GM18951 (cell line): ENCODE measurements around the gene GOLGA6L1.
"Not testable (repeated sequence)": the region's sequence is repeated elsewhere in the genome, so short reads cannot be mapped to it uniquely, and the experiment has no call there.

Source experiments
- POLR2A ChIP-seq: IDR thresholded peaks from 4 replicates; pipeline ENCODE4 v1.6.1; 2011; ENCODE audit warnings: mild to moderate bottlenecking; ENCODE audit not compliant: insufficient read length, insufficient read depth; ENCODE audit errors: extremely low read depth
- in situ Hi-C: fragments of 300-500 bp; cut with MboI; formaldehyde crosslinking; loops from one replicate; pipeline ENCODE4 v1.12.0; 2022; ENCODE audit warnings: low sequenced_read_pairs, mixed read lengths, inconsistent platforms; ENCODE audit not compliant: unreplicated experiment

GOLGA6L1 gene, protein sequence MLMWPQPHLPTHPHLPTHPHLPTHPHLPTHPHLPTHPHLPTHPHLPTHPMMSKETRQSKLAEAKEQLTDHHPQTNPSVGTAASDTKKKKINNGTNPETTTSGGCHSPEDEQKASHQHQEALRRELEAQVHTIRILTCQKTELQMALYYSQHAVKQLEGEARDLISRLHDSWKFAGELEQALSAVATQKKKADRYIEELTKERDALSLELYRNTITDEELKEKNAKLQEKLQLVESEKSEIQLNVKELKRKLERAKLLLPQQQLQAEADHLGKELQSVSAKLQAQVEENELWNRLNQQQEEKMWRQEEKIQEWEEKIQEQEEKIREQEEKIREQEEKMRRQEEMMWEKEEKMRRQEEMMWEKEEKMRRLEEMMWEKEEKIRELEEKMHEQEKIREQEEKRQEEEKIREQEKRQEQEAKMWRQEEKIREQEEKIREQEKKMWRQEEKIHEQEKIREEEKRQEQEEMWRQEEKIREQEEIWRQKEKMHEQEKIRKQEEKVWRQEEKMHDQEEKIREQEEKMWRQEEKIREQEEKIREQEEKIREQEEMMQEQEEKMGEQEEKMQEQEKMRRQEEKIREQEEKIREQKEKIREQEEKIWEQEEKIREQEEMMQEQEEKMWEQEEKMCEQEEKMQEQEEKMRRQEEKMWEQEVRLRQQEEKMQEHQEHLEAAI

DNA sequence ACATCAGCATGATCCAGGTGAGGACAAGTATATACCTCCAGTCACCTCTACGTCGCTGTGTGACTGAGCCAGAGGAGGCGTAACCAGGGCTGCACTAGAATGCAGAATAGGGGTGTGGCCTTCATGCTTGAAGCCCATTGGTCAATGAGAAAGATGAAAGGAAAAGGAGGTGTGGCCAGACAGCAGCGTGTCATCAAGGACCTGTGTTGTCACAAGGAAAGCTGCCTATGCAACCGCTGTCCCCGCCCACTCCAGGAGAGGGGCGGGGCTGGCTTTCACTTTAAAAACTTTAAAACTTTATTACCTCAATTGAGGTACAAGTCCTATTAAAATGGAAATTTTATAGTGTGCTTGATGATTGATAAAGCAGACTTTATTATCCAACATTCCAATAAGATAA is at the start of gene GOLGA6L1:
TSS of gene GOLGA6L1 (minus strand) at position 101 of the 400 bp plus-strand sequence. CDS start at position 10, 91 bp downstream.
- in situ Hi-C loops = not testable (repeated sequence)

DNA sequence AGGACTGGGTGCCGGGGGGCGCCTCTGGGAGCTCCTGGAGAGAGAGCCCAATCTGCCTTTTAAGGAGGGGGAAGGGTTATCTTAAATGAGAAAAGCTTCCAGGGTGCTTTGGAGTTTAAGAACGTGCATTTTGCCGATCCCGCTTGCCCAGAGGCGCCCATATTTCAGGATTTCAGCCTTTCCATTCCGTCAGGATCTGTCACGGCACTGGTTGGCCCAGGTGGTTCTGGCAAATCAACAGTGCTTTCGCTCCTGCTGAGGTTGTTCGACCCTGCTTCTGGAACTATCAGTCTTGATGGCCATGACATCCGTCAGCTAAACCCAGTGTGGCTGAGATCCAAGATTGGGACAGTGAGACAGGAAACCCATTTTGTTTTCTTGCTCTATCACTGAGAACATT is 44.6 kb upstream of the GOLGA6L1 start:
- in situ Hi-C loops = not testable (repeated sequence)

DNA sequence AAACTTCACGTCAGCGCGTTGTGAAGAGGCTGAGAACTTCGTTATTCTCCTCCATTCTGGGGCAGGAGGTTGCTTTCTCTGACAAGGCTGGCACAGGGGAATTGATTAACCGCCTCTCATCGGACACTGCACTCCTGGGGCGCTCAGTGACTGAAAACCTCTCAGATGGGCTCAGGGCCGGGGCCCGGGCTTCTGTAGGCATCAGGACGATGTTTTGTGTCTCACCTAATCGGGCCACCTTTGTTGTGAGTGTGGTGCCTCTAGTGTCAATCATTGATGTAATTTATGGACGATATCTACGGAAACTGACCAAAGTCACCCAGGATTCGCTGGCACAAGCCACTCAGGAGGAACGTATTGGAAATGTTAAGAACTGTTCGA is 43.9 kb upstream of the GOLGA6L1 start:
- in situ Hi-C loops = not testable (repeated sequence)

DNA sequence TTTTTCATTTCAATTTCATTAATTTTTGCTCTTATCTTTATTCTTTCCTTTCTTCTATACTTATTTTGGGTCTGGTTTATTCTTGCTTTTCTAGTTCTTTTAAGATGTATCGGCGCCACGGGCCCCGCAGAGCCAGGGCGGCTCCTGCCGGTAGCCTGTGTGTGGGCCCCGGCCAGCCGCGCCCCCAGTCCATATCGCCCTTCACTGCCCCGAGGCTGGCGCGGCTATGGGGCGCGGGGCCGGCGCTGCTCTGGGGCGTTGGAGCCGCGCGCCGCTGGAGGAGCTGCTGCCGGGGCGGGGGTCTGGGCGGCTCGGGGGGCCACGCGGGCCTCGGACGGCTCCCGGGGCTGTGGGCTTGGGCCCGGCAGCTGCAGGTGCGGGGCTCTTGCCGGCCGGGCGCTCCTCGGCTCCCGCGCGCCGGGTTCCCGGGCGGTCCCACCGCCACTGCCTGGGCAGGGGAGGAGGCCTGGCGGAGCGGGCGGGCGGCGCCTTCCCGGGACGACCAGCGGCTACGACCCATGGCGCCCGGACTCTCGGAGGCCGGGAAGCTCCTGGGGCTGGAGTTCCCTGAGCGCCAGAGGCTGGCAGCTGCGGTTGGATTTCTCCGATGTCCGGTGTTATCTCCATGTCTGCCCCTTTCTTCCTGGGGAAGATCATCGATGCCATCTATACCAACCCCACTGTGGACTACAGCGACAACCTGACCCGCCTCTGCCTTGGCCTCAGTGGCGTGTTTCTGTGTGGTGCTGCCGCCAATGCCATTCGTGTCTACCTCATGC is 43.3 kb upstream of the GOLGA6L1 start:
- in situ Hi-C loops = not testable (repeated sequence)

DNA sequence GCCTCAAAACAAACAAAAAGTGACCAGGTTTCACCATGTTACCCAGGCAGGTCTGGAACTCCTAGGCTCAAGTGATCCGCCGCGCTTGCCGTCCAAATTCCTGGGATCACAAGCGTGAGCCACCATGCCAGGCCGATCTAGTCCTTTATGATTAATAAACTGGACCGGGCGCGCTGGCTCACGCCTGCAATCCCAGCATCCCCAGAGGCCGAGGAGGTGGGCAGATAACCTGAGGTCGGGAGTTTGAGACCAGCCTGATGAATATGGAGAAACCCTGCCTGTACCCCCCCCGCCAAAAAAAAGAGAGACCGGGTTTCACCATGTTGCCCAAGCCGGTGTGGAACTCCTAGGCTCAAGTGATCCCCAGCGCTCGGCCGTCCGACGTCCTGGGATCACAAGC is 40.1 kb upstream of the GOLGA6L1 start:
- in situ Hi-C loops = not testable (repeated sequence)

DNA sequence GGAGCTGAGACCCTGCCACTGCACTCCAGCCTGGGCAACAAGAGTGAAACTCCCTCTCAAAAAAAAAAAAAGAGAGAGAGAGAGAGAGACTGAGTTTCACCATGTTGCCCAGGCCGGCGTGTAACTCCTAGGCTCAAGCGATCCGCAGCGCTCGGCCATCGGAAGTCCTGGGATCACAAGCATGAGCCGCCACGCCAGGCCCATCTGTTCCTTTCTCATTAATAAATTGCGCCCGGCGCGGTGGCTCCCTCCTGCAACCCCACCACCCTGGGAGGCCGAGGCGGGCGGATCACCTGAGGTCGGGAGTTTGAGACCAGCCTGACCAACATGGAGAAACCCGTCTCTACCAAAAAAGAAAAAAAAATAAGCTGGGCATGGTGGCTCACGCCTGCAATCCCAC is 39.0 kb upstream of the GOLGA6L1 start:
- in situ Hi-C loops = not testable (repeated sequence)

DNA sequence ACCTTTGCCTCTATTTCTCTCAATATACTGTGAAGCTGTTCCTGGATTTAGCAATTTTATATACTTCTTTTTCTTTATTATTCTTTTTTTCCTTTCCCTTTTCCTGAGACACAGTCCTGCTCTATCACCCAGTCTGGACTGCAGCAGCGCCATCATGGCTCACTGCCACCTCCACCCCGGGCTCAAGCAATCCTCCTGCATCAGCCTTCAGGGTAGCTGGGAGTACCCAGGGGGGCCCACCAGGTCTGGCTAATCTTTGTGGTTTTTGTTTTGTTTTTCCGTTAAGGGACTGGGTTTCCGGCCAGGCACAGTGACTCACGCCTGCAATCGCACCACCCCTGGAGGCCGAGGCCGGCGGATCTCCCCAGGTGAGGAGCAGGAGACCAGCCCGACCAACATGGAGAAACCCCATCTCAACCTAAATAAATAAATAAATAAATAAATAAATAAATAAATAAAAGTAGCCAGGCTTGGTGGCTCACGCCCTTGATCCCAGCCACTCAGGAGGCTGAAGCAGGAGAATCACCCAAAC is 38.1 kb upstream of the GOLGA6L1 start:
- in situ Hi-C loops = not testable (repeated sequence)

DNA sequence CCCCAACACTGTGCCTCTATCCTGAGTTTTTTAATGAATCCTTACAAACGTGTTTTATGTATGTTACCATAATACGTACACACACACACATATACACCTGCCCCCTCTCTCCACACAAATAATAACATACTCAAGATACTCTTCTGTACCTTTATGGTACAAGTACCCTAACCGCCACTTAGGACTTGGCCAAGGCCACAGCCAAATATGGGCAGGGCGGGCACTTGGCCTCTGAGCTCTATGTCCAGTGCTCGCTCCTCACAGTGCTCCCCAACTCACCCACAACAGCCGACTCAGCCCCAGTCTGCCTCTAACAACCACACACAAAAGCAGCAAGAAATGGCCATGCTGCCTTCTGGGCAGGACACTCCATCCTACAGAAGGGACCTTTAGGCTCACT is 3.8 kb downstream of the GOLGA6L1 start:
- in situ Hi-C loops = not testable (repeated sequence)

DNA sequence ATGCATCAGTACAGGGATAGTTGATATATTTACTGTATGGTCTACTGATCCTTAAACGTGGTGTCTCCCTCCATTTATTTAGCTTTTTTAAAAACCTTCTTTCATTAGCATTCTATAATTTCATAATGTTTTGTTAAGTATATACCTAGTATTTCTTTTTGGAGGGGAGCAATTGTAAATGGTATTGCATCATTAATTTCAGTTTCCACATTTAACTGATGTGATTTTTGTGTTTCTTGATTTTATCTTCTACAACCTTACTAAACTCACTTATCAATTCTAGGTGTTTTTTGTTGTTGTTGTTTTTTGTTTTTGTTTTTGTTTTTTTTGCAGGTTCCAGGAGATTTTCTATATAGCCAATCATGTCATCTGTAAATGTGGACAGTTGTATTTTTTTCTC is 18.4 kb downstream of the GOLGA6L1 start:
- no peak for TF ChIP-seq POLR2A
- in situ Hi-C loops = no loop called here

DNA sequence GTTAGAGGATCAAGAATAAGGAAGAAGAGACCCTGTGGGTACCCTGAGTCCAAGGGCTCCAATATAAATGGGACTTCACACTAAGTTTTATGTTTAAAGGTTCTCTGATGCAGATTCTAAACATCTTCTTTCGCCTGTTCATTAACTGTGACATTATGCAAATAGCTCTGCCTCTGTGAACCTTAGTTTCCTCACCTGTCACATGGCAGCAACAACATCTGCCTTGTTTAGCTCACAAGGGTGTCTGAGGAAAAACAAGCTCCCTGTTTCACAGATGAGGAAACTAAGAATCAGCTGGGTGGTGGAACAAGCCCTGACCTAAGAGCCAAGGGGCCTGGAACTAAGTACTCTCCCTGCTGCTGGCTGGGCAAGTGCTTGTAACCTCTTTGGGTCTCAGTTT is 40.8 kb downstream of the GOLGA6L1 start:
- TF ChIP-seq POLR2A = no peak
- in situ Hi-C loops = no loop called here

DNA sequence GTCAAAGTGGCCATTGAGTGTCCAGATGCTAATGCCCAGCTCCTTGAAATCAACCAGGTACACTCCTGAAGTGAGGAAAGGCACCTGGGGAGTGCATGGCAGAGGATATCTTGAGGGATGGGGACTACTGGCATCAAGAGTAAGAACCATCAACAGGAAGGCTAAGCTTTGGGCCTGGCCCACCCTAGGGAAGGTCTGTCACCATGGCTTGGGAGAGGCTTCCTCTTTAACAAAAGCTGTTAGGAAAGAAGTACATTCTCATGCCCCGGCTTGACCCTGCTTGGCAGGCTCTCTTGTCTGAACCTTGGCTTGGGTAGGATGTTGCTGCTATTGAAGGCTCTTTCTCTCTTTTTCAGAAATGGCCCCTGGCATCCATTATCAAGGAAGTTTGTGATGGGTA is 53.5 kb downstream of the GOLGA6L1 start:
- TF ChIP-seq POLR2A = no peak
- in situ Hi-C loops = no loop called here

DNA sequence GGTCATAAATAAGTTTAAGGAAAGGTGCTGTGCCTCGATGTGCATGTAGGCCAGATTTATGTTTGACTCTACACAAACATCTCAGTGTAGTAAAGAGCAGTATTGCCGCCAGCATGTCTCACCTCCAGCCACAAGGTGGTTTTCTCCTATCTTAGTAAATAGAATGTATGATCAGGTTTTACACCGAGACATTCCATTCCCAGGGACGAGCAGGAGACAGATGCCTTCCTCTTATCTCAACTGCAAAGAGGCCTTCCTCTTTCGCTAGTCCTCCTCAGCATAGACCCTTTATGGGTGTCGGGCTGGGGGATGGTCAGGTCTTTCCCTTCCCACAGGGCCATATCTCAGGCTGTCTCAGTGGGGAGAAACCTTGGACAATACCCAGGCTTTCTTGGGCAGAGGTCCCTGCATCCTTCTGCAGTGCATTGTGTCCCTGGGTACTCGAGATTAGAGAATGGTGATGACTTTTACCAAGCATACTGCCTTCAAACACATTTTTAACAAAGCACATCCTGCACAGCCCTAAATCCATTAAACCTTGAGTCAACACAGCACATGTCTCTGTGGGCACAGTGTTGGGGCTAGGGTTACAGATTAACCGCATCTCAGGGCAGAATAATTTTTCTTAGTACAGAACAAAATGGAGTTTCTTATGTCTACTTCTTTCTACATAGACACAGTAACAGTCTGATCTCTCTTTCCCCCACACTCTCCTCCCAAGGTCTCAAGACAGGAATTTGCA is 54.5 kb downstream of the GOLGA6L1 start:
- in situ Hi-C loops = not testable (repeated sequence)

DNA sequence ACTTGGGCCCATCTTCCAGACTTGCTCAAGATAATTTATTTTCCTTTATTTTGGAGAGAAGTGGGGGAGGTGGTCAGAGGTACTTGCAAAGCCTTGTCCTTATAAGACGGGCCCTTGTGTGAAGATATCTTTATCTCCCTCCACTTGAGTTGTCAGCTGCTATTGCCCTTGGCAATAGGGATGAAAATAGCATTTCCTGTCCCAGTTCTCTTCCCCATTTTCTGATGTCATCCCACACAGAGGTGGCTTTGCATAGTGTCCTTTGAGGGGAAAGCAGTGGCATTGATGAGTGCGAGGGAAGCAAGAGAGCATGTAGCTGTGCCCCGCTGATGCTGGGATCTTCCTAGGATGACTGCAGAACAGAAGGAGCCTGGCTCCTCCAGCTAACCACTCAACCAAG is 55.4 kb downstream of the GOLGA6L1 start:
- TF ChIP-seq POLR2A = no peak
- in situ Hi-C loops = no loop called here

DNA sequence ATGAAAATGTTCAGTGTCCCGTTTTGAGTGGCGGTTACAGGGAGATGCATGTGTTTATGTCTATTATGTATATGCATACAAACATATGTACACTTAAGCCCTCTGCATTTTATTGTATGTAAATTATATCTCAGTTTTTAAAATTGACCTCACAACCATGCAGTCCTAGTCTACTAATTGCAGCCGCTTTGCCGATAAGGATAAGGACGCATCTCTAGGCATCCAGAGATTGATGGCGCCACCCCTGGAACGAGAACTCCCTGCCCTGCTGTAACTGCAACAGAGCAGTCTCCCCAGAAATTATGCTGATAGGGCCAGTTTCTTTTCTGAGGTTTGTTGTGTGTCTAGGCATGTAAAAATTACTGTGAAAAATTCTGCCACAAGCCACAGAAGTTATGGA is 56.9 kb downstream of the GOLGA6L1 start:
- no peak for TF ChIP-seq POLR2A
- in situ Hi-C loops = no loop called here
